HEK293 (cell line): ENCODE measurements around the gene KLF16.

ENCODE experiments used
- REPIN1 ChIP-seq: fragments of 450-650 bp; formaldehyde crosslinking; IDR thresholded peaks from 2 replicates; pipeline ENCODE4 v1.5.1; 2017; ENCODE audit warnings: missing biosample characterization, missing genetic modification characterization, low read depth
- ZNF274 ChIP-seq, 2 experiments: fragments of 200-500 bp in 1 of 2; fragments of 450-650 bp in 1 of 2; sonication (Bioruptor generic) in 1 of 2; formaldehyde crosslinking in 1 of 2; IDR thresholded peaks; 2 replicates each; pipeline versions ENCODE4 v1.5.1 to v1.6.1; 2014 to 2016; ENCODE audit warnings: borderline replicate concordance in 1 of 2, inconsistent platforms in 1 of 2, low read length in 1 of 2, missing biosample characterization in 1 of 2, missing genetic modification characterization in 1 of 2

GRCh38 chr19:1824252-1824622 is 39.1 kb downstream of the KLF16 start:
- no peak for TF ChIP-seq ZNF274 (IDR thresholded peaks at IDR 0.05; ENCODE audit: low read length)
- TF ChIP-seq ZNF274 (tag by site-specific recombination; IDR thresholded peaks at IDR 0.05; ENCODE audit: borderline replicate concordance) = no peak
- no peak for TF ChIP-seq REPIN1 (tag by site-specific recombination)
